Activated T-cell treated with anti-CD3 and anti-CD28 coated beads for 24 hours (primary cell): ENCODE results near the gene NMBR.
"Not testable (repeated sequence)": the region's sequence is repeated elsewhere in the genome, so short reads cannot be mapped to it uniquely, and the experiment has no call there.

Source experiments
- DNase-seq: peaks from one replicate; pipeline ENCODE4 v3.0.0-alpha.2; 2020; ENCODE audit warnings: low read depth

Gene NMBR

DNA sequence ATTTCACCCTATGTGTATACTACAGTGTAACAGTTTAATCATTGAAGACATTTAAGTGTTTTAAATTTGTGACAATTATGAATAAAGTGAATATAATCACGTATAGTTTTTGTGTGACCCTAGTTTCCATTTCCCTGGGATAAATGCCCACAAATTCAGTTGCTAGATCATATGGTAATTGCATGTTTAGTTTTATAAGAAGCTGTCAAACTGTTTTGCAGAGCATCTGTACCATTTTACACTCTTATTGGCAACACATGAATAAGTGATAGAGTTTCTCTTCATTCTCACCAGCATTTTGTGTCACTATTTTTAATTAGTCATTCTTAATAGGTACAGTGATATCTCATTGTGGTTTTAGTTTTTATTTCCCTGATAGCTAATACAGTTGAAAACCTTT is 7.4 kb upstream of the NMBR start:
- DNase-seq: no peak

GRCh38 chr6:142153196-142153595 is 6.3 kb upstream of the NMBR start:
- no peak for DNase-seq

DNA sequence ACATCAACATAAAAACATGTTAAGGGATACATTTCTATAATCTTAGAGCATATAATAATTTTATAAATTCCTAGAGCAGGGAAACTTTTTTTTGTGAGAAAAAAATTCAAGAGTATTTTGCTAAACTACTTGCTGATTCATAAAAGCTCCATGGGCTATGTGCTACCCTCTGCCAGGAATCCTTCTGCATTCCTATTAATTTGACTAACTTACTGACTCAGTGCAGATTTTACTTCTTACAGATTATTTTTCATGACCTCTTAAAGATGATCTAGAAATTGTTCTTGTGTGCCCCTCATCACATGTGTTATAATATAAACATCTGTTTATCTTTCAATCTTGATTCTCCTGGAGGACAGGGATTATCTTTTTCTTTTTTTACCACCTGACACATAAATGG is 5.8 kb upstream of the NMBR start:
- no peak for DNase-seq

DNA sequence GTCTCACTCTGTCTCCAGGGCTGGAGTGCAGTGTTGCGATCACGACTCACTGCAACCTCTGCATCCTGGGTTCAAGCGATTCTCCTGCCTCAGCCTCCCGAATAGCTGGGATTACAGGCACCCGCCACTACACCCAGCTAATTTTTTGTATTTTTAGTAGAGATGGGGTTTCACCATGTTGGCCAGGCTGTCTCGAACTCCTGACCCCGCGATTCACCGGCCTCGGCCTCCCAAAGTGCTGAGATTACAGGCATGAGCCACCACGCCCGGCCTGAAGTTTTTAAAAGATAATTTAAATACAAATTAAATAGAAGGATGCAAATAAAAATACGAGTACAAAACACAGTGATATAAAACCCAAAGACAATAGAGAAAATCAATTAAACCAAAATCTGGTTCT is 5.4 kb downstream of the NMBR start:
- DNase-seq: not testable (repeated sequence)

GRCh38 chr6:142138876-142139275 is 8.0 kb downstream of the NMBR start:
- DNase-seq: no peak

DNA sequence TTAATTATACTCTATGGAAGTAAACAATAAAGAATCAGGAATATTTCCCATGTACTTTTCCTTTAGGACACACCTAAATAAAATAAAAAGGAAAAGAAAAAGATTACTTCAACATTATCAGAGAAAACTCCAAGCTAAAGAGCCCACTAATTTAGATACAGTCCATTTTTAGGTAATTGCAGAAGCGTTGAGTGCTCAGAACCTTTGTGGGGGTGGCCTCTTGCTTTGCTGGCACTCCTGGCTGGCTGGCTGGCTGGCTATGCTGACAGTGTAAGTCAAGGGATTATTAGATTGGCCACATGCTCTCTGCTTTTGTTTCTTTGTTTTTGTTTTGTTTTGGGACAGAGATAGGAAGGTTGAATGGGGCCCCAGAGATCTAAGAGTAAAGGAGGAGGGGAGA is 14.3 kb downstream of the NMBR start, which contains the start of gene GJE1:
Gene GJE1, plus strand, starts transcription at position 301 of the 400 bp plus-strand sequence. CDS start 234 bp downstream, outside the sequence.
- no peak for DNase-seq

- DNase-seq: no peak
Measured at GRCh38 chr6:142130814-142131213, 16.1 kb downstream of the NMBR start.

- no peak for DNase-seq
Measured at GRCh38 chr6:142121342-142121741, 25.6 kb downstream of the NMBR start.

GRCh38 chr6:142118925-142119324 is 28.0 kb downstream of the NMBR start:
- DNase-seq: no peak

DNA sequence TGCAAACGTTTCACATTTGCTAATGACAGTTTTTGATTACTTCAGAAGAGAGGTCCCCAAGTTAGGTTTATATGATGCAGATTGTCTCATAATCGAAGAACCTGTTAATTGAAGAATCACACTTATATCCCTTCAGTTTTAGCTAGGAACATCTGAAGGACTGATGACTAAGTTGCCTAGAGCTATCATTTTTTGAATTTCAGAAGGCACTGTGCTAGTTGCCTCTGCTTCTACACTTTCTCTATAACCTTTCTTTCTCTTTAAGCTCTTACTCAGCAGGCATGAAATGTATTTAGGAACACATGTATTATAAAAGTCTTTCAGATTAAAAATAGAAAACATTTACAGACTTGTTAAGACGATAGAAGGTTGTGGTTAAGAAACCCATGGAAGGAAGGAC is 28.6 kb downstream of the NMBR start:
- no peak for DNase-seq

- no peak for DNase-seq
Measured at GRCh38 chr6:142117366-142117765, 29.6 kb downstream of the NMBR start.

GRCh38 chr6:142112451-142113061 is 34.4 kb downstream of the NMBR start:
- peak; percentile 60 for DNase-seq

DNA sequence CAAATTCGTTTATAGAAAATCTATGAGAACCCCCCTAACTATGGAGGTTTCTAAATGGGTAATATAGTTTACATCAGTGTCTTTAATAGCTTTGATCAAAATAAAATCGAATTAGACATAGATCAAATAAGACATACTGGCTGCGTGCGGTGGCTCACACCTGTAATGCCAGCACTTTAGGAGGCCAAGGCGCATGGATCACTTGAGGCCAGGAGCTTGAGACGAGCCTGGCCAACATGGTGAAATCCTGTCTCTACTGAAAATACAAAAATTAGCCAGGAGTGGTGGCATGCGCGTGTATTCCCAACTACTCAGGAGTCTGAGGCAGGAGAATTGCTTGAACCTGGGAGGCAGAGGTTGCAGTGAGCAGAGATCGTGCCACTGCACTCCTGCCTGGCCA is 36.1 kb downstream of the NMBR start:
- DNase-seq: not testable (repeated sequence)

GRCh38 chr6:142104820-142105219 is 42.1 kb downstream of the NMBR start:
- not testable (repeated sequence) for DNase-seq

DNA sequence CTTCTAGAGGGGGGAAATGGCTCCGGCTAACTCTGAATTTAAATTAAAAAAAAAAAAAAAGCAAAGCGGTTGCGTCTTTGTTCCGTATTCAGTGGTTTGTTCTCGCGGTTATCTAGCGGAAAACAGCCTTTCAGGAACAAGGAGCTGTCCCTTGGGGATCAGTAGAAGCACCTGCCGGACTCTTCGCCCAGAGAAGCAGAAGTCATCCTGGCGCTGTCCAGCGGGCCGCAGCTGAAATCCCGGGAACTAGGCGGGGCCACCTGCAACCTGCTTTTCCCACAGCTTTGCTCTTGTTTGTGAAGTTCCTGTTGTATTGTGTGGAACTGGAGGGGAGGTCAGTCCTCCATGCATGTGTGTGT is 58.1 kb downstream of the NMBR start:
- DNase-seq: no peak

- DNase-seq: no peak
Measured at GRCh38 chr6:142087950-142088857, 58.7 kb downstream of the NMBR start.

GRCh38 chr6:142079130-142079529 is 67.8 kb downstream of the NMBR start:
- no peak for DNase-seq

GRCh38 chr6:142075516-142076101 is 71.3 kb downstream of the NMBR start:
- no peak for DNase-seq

DNA sequence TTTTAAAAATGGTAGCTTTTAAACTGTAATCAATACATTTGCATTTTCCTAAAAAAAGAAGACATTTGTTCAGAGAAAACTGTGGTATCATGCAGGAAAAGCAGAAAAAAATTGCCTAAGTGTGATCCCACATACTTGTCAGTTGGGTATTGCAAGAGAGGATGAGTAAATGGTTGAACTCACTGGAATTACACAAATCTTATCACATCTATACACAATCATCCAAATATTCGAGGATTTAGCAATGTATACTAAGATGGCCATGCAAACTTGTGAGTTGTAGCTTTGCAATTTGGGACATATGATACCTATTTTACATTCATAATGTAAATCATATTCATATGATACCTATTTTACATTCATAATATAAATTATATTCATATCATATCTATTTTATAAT is 72.4 kb downstream of the NMBR start:
- DNase-seq: no peak

DNA sequence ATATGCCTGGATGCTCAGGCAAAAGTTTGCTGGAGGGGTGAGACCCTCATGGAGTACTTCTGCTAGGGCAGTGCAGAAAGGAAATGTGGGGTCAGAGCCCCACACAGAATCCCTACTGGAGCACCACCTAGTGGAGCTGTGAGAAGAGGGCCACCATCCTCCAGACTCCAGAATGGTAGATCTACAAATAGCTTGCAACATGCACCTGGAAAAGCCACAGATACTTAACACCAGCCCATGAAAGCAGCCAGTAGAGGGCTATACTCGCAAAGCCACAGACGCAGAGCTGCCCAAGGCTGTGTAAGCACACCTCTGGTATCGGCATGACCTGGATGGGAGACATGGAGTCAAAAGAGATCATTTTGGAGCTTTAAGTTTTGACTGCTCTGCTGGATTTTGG is 74.9 kb downstream of the NMBR start:
- DNase-seq: no peak

DNA sequence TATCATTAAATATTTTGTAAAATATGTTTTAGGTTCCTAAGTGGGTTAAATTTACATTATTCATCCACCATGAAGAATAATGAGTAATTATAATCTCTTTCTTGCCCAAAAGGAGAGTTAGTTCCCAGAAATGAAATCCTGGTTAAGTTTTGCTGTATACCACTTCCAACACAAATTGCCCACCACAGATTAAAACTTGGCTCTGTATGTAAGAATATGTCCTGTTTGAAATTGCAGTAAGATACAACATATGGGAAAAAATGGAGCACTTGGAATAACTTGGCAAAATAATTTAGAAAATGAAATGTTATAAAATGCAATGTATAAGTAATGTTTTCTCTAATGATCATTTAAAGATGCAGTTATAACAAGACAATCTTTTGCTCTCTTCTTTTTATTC is 78.5 kb downstream of the NMBR start:
- no peak for DNase-seq

DNA sequence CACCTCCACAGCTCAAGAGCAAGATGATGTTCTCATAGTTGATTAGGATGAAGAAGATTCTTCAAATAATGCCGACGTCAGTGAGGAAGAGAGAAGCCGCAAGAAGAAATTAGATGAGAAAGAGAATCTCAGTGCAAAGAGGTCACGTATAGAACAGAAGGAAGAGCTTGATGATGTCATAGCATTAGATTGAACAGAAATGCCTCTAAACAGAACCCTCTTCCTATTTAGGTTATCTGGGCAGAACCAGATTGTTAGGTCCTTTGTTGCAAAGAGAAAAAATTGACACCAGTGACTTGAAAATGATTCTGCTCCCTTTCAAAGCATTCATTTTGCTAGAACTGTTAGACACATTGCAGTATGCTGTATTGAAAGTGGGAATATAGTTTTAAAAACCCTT is 84.1 kb downstream of the NMBR start:
- not testable (repeated sequence) for DNase-seq
